Measurements from ENCODE around the gene SEC11A.
"Not testable (repeated sequence)": the region's sequence is repeated elsewhere in the genome, so short reads cannot be mapped to it uniquely, and the experiment has no call there.

Gene SEC11A

DNA sequence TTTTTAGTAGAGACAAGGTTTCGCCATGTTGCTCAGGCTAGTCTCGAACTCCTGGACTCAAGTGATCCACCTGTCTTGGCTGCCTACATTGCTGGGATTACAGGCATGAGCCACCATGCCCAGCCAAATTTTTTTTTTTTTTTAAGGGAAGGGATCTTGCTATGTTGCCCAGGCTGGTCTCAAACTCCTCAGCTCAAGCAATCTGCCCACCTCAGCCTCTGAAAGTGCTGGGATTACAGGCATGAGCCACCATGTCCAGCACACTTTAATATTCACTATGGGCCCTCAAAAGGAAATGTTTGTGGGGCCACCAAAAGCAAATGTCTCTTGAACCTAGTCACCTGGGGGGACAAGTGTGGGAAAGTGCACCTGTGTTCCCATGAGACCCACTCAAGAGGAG, 73.3 kb downstream of the SEC11A start:
- not testable (repeated sequence) for DNase-seq (ENCODE audit: low read depth in 2 of 2)

DNA sequence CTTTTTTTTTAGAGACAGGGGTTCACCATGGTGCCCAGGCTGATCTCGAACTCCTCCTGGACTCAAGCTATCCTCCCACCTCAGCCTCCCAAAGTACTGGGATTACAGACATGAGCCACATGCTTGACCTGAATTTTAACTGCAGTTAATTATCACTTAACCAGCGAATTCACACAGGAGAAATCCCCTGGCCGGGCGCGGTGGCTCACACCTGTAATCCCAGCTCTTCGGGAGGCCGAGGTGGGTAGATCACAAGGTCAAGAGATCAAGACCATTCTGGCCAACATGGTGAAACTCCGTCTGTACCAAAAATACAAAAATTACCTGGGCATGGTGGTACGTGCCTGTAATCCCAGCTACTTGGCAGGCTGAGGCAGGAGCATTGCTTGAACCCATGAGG, 74.1 kb downstream of the SEC11A start:
- not testable (repeated sequence) for DNase-seq (ENCODE audit: low read depth in 2 of 2)

DNA sequence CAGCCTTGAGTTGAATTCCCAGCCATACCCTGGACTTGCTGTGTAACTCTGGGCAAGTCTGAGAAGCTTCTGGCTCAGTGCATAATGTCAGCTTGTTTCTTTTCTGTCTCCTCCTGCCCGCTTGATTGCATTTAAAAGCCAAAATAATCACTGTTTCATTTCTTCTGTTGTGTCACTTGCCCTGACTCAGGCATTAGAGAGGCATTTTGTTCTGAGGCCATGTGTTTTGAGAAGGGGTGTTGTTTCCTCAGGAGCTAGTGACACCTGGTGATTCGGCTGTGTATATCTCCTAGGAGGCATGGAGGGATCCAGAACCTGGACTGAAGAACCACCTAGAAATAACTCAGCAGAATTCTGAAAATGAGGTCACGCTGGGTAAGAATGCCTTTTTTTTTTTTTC, 77.8 kb downstream of the SEC11A start:
- no peak for DNase-seq (ENCODE audit: low read depth in 2 of 2)

DNA sequence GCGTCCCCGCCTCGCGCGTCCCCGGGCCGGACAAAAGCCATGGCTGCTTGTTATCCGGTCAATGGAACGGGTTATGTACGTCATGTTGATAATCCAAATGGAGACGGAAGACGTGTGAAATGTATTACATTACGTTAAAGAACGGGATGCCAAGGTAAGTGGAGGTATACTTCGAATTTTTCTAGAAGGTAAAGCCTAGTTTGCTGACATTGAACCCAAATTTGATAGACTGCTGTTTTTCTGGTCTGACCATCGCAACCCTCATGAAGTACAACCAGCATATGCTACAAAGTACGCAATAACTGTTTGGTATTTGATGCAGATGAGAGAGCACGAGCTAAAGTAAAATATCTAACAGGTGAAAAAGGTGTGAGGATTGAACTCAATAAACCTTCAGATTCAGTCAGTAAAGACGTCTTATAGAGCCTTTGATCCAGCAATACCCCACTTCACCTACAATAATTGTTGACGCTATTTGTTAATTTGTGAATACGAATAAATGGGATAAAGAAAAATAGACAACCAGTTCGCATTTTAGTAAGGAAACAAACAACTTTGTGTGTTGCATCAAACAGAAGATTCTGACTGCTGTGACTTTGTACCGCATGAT, 81.6 kb downstream of the SEC11A start:
- DNase-seq (ENCODE audit: low read depth in 2 of 2), result no peak

DNA sequence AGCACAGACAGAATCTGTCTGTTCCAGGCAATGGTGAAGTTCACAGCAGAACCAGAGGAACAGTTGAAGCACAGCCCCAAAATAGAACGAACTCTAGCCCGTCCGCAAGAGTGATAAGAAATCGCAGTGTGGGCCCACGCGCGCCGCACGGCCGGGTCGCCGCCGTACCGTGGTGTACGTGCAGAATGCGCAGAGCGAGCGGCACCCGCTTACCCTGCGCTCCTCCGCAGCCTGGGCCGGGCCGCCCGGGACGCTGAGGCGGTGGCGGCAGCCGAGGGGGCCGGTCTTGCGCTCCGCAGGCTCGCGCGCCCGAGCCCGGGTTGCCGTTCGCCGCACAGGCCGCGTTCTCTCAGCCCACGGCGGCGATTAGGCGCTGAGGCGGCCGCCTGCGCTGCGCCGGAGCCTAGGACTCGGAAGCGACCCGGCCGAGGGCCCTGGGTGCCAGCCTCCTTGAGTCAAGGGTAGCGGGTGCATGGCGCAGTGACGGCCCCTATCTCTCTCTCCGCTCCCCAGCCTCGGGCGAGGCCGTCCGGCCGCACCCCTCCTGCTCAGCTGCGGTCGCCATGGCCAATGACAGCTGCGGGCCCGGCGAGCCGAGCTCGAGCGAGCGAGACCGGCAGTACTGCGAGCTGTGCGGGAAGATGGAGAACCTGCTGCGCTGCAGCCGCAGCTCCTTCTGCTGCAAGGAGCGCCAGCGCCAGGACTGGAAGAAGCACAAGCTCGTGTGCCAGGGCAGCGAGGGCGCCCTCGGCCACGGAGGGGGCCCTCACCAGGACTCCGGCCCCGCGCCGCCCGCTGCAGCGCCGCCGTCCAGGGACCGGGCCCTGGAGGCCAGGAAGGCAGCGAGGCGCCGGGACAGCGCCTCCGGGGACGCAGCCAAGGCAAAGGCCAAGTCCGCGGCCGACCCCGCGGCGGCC, 82.4 kb downstream of the SEC11A start:
- DNase-seq (ENCODE audit: low read depth in 2 of 2), result peak; percentile 56

DNA sequence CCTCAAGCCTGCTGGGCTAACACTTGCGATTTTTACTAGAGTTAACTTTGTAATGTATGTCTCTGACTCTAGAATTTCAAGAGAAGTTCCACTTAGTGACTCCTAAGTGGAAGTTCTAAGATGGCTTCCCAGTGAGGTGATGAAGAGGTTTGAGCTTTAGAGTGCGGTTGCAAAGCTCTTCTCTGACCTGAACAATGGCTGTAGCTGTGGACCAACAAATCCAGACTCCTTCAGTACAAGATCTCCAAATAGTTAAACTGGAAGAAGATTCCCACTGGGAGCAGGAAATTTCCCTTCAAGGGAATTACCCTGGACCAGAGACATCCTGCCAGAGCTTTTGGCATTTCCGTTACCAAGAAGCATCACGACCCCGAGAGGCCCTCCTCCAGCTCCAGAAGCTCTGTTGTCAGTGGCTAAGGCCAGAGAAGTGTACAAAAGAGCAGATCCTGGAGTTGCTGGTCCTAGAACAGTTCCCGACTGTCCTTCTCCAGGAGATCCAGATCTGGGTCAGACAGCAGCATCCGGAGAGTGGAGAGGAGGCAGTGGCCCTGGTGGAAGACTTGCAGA, 84.2 kb downstream of the SEC11A start:
- DNase-seq (ENCODE audit: low read depth in 2 of 2), result no peak

DNA sequence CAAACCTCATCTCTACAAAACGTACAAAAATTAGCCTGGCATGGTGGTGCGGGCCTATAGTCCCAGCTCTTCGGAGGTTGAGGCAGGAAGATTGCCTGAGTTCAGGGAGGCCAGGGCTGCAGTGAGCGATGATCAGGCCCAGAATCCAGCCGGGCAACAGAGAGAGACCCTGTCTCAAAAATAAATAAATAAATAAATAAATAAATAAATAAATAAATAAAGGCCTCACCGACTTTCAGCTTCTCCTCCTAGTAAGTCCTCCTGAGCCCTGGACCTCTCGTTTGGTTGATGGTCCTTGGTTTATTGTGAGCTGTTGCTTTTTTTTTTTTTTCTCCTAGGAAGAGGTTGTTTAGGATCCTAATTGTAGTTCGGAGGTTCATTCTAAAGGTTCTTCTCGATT, 86.9 kb downstream of the SEC11A start:
- DNase-seq (ENCODE audit: low read depth in 2 of 2), result no peak

DNA sequence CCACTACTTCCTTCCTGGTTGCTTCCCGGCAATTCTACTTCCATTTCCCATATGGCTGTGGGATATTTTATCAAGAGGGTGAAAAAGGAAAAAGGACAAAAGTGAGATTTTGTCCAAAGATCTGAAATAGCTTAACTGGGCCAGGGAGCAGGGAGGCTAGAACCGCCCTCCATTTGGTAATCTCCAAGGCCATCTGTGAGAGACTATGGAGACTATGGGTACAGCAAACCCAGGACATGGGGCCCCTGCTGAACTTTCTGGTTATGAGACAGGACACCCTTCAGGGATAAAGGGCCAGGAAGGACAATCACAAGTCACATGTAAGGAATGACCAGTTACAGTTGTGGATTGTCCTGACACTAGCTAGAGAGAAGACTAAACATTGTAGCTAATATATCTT, 90.8 kb downstream of the SEC11A start:
- no peak for DNase-seq (ENCODE audit: low read depth in 2 of 2)

DNA sequence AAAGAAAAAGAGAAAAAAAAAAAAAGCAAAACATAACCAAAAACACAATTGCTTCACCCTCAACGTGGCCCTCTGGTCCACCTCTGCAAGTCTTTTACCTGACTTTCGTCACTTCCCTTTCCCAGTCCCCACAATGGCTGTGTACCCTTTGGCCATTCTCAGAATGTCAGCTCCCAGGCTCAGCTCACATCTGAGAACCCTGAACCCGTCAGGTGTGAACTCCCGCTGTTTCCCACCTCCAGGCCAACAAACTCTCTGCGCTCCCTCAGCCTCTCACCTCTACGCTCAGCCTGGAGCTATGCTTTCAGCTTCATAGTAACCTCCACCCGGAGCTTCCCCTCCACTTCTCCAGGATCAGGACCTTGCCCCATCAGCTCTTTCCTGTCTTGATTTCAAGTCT, 91.6 kb downstream of the SEC11A start:
- no peak for DNase-seq (ENCODE audit: low read depth in 2 of 2)

DNA sequence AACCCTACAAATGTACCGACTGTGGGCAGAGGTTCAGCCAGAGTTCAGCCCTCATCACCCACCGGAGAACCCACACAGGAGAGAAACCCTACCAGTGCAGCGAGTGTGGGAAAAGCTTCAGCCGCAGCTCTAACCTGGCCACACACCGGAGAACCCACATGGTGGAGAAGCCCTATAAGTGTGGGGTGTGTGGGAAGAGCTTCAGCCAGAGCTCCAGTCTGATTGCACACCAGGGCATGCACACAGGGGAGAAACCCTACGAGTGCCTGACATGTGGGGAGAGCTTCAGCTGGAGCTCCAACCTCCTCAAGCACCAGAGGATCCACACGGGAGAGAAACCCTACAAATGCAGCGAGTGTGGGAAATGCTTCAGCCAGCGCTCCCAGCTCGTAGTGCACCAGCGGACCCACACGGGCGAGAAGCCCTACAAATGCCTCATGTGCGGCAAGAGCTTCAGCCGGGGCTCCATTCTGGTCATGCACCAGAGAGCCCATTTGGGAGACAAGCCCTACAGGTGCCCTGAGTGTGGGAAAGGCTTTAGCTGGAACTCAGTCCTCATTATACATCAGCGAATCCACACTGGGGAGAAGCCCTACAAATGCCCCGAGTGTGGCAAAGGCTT, 94.5 kb downstream of the SEC11A start:
- DNase-seq (ENCODE audit: low read depth in 2 of 2), result no peak

DNA sequence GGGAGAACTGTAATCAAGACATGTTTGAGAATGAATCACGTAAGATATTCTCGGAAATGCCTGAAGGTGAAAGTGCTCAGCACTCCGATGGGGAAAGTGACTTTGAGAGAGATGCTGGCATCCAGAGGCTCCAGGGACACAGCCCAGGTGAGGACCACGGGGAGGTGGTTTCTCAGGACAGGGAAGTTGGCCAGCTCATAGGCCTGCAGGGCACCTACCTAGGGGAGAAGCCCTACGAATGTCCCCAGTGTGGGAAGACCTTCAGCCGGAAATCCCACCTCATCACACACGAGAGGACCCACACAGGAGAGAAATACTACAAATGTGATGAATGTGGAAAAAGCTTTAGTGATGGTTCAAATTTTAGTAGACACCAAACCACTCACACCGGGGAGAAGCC, 95.3 kb downstream of the SEC11A start:
- DNase-seq (ENCODE audit: low read depth in 2 of 2), result no peak

Measured in stimulated activated CD8-positive, alpha-beta memory T cell treated with anti-CD3 and anti-CD28 coated beads, Interleukin-15, amount 100 ng/mL, for 48 hours (primary cell).